Gastroesophageal sphincter (tissue), 3 donors: ENCODE data around the gene CIAO2A.

Source experiments
- CTCF ChIP-seq, 4 experiments: fragments of 200-600 bp in 2 of 4; fragments of 450-650 bp in 2 of 4; sonication (generic) in 1 of 4; IDR thresholded peaks; one replicate each; pipeline ENCODE4 v1.5.1; 2017 to 2019; ENCODE audit warnings: antibody characterized with exemption in 4 of 4, mild to moderate bottlenecking in 2 of 4, moderate library complexity in 2 of 4
- POLR2A ChIP-seq, 2 donors: fragments of 450-650 bp; IDR thresholded peaks; one replicate each; pipeline ENCODE4 v1.6.1; 2017; ENCODE audit warnings: antibody characterized with exemption in 2 of 2, mild to moderate bottlenecking in 2 of 2, moderate library complexity in 1 of 2
- POLR2AphosphoS5 ChIP-seq: sonication (generic); formaldehyde crosslinking; IDR thresholded peaks from one replicate; pipeline ENCODE4 v1.6.1; 2017; ENCODE audit warnings: antibody characterized with exemption

- TF ChIP-seq CTCF (IDR thresholded peaks at IDR 0.05) (no peak), POLR2A (IDR thresholded peaks at IDR 0.05) (no peak), POLR2AphosphoS5 (no peak)
Observed at GRCh38 chr15:64072812-64073211, 20.8 kb downstream of the CIAO2A start.
